CD1c-positive myeloid dendritic cell (primary cell): ENCODE measurements around the gene HECTD3.

Experiments used
- DNase-seq: peaks from one replicate; pipeline ENCODE4 v3.0.0-alpha.2; 2016; ENCODE audit errors: extremely low spot score

The HECTD3 gene

DNA sequence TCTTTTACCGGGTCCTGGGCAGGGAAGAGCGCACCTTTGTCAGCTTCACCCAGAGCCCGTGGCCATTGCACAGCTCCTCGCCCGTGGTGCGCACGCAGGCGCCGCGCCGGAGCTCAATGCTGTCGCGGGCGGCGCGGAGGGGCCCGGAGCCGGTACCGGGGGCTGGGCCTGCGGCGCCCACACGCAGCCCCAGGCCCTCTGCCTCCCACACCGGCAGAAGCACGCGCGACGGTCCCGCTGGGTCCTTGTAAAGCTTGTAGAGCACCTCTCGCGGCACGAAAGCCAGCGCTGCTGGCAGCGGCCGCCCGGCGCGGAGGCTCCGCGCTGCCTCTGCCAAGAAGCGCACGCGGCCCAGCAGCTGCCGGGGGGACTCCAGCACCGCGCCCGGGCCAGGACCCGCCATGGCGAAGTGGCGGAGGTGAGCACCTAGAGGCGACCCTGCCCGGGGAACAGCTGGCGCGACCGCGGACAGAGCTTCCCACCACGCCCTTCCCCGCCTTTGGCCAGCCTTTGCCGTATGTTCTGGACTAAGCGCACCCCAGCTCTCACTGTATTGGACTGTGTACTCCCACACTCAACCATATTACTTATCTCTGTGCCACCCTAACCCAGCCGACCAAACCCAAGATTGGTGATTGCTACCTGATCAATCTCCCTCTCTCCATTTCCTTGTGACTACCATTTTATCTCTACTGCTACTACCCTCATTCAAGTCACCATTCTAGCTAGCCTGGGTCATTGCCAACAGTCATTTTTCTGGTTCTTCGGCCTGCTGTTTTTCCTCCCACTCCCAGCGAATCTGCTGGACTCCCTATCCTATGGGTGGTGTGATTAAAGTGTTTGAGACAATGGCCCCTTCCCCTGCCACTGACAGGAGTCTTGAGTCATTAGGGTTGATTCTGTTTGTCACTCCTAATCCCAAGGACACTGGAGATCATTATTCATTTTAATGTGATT is at the start of gene HECTD3:
HECTD3 (minus strand) TSS at position 470 of the 957 bp plus-strand sequence; CDS start at position 403, 67 bp downstream.
- DNase-seq, result peak; percentile 81

GRCh38 chr1:45059829-45060228 is 48.7 kb upstream of the HECTD3 start:
- DNase-seq, result no peak

- DNase-seq, result no peak
Observed at GRCh38 chr1:45057542-45057941, 46.4 kb upstream of the HECTD3 start.

- no peak for DNase-seq
Observed at GRCh38 chr1:45051005-45051772, 40.1 kb upstream of the HECTD3 start.

DNA sequence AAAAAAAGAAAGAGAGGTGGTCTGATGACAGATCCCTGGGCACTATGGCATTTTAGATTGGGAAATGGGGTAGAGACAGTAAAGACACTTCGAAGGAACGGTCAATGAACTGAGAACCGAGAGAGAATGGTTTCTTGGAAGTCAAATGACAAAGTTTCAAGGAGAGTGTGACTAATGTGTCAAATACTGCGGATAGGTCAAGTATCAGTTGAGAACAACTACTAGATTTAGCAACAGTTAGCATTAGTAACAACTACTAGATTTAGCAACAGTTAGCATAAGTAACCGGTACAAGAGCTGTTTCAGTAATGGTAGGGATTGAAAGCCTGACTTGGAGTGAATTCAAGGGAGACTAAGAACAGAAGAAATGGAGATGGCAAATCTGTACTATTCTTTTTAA is 35.9 kb upstream of the HECTD3 start:
- DNase-seq, result no peak

DNA sequence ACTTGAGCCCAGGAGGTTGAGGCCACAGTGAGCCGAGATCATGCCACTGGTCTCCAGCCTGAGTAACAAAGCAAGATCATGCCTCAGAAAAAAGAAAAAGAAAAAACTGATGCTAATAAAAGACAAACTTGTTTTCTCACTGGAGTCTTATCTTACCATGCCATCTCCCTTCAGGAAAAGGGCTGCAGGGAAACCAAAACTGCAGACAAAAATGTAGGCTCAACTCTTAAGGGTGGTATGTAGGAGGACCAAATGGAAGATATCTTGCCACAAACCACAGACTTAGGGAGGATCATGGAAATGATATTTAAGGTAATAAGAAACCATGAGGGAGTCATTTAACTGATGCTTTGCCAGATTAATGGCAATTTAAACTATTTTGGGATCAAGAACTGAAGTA is 33.8 kb upstream of the HECTD3 start:
- DNase-seq, result no peak

GRCh38 chr1:45043094-45043493 is 32.0 kb upstream of the HECTD3 start:
- DNase-seq, result no peak

GRCh38 chr1:45040297-45040696 is 29.2 kb upstream of the HECTD3 start:
- no peak for DNase-seq

DNA sequence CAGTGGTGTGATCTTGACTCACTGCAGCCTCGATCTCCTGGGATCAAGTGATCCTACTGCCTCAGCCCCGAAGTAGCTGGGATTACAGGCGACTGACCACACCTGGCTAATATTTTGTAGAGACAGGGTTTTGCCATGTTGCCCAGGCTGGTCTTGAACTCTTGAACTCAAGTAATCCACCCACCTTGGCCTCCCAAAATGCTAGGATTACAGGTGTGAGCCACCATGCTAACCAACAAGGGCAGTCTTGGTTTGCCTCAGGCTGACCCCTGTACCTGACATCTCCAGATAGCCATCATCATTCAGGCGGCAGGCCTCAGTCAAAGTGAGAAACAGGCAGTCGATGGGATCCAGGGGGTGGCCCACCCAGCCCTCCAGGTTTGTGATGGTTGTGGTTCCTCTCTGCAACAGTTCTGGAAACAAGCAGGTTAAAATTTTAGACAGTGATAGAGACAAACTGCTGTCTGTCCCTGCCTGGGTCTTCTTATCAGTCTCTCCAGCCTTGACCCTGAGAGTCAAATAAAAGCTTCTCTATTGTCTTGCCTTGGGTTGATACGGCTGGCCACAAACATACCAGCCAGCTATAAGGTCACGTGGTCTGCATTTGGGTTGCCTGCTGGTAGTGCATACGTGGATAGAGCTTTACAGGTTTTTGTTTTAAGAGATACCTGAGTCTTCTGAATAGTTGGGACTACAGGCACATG is 27.7 kb upstream of the HECTD3 start:
- no peak for DNase-seq

DNA sequence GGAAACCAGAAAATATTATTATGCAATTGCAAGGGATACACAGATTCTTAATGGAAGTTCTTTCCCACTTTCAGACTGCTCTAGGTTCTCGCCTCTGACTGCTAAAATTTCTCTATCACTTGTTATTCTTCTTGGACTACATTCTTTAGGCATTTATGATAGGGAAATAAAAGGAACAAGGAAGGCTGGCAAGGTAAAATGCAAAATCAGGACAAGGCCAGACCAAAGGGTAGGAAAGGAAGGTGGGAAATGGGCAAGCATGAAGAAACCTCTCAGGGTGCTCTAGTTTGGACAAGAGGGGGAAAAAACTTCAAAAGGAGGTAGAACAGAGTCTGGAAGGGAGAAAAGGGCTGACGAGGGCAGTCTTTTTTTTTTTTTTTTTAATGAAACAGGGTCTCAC is 27.1 kb upstream of the HECTD3 start:
- no peak for DNase-seq

DNA sequence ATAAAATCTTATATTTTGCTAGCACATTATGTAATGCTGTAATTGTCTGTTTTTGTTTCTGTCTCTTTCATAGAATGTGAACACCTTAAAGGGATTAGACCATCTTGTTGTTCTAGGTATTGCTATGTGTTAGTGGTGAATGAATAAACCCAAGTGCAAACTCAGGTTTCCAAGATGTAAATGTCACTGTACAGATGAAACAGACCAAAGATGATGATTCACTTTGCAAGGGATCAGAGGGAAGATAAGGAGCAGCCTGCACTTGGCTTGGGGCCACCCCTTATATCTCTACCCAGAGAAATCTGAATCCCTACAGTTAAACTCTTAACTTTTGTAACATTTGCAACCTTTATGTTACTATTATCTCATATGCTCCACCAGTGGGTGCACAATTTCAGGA is 26.3 kb upstream of the HECTD3 start:
- no peak for DNase-seq

GRCh38 chr1:45035631-45036301 is 24.6 kb upstream of the HECTD3 start:
- DNase-seq, result no peak

DNA sequence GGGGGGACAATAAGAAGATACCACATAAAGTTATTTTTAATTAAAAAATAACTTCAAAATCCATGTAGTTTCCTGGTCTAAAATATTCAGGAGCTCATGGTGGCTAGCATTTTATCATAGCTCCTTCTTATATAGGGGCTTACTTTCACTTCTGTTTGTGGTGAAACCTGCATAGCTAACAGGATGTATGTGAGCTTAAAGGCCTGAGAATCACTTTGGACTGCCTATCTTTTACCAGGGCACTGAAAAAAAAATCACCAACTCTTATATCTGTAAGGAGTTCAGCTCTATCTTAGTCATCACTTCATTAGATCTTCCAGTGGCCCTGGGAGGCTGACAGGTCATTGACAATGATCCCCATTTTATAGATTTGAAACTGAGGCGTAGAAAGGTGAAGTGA is 22.2 kb upstream of the HECTD3 start:
- DNase-seq, result no peak

DNA sequence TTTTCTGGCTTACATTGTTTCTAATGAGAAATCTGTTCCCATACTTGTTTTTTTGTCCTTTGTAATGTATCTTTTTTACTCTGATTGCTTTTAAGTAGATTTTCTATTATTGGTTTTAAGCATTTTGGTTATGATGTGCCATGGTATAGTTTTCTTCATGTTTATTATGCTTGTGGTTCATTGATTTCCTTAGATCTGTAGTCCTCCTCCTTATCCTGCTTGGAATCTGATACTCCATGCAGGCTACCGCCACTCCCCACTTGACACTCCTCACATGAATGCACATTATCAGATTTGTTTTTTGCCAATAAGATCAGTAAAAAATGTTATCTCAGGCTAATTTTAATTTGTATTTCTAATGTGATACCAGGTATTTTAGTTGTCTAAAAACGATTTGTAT is 21.7 kb upstream of the HECTD3 start:
- no peak for DNase-seq

- DNase-seq, result no peak
Observed at GRCh38 chr1:45026446-45026845, 15.3 kb upstream of the HECTD3 start.

DNA sequence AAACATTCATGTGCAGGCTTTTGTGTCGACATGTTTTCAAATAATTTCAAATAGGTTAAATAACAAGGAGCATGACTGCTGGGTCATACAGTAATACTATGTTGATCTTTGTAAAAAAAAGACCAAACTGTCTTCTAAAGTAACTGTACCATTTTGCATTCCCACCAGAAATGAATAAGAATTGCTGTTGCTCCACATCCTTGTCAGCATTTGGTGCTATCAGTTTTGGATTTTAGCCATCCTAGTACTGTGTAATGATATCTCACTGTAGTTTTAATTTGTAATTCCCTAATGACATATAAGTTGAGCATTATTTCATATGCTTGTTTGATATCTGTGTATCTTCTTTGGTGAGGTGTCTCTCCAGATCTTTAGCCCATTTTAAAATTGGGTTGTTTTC is 12.5 kb upstream of the HECTD3 start:
- no peak for DNase-seq

GRCh38 chr1:45018599-45019230 is 7.6 kb upstream of the HECTD3 start:
- peak; percentile 59 for DNase-seq

GRCh38 chr1:45016767-45017166 is 5.6 kb upstream of the HECTD3 start:
- DNase-seq, result no peak

DNA sequence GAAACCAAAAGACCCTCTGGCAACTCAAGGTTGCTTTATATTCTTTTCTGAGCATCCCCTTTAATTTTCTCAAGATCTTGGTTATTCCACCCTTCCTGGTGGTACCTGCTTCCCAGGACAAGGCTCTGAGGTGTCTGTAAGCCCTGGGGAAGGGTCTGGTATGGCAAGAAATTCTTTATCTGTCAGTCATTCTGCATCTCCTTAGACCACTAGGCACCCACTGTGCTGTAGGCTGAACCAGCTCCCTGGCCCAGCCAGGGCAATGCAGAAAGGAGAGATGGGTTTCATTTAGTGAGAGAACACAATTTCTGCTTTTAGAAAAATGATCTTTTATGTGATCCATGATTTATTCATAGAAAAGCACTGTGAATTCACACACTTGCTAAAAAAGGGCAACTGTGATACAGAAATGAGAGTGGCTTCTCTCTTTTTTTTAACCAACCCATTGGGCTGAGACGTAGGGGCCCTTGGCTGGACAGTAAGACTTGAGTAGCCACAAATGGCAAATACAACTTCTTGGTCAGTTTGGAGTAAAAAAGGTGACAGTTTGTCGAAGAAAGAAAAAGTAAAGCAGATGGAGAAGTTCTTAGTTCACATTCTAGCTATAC is 5.1 kb upstream of the HECTD3 start:
- DNase-seq, result no peak

DNA sequence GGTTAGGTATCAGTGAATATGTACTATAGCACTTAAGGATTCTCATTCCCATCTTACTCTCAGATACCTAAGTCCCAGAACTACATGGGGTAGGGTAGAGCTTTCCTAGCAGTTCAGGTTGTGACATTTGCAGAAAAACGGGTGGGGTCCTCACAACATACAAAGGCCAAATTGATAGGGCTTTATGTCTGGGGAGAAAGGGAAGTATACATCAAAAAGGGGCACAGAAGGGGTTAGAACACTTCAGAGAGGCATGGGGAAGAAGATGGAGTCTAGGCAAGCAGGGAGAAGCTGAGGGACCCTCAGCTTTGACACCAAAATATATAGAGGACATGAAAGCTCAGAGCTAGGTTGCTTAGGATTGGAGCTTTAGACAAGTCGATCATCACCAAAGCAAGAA is 4.6 kb upstream of the HECTD3 start:
- no peak for DNase-seq
